Brain pericyte (primary cell): ENCODE data around the gene KYNU.
"Not testable (repeated sequence)": the region's sequence is repeated elsewhere in the genome, so short reads cannot be mapped to it uniquely, and the experiment has no call there.

Source experiments
- DNase-seq: peaks from one replicate; pipeline ENCODE4 v3.0.0-alpha.2; 2012; ENCODE audit warnings: low read depth, low spot score

Gene KYNU

DNA sequence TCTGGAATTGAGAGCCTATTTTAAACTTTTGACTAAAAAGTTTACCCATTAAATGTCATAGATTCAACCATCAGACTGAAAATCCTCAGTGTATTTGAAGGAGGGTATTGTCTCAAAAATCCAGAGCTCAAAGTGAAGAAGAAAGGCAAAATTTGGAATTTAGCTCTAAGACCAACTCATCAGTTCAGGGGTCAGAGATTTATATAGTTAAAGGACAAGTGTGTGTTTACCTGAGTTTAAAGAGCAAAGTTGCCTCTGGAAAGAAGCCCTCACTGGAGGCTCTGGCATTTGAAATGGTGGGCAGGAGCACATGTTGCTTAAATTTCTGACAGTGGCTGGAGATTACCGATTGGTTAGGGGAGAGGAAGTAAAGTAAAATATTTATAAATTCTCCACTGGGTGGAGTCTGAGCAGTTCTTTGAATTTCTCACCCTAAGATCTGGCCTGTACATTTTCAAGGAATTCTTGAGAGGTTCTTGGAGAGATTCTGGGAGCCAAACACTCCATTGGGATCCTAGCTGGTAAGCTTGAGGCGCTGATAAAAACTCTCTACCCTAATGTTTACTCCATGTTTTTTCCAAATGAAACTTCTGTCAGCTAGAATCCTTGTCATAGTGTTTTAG is at the start of gene KYNU:
KYNU (plus strand) TSS at position 449 of the 623 bp plus-strand sequence. CDS start 7,704 bp downstream, outside the sequence.
- DNase-seq = no peak

DNA sequence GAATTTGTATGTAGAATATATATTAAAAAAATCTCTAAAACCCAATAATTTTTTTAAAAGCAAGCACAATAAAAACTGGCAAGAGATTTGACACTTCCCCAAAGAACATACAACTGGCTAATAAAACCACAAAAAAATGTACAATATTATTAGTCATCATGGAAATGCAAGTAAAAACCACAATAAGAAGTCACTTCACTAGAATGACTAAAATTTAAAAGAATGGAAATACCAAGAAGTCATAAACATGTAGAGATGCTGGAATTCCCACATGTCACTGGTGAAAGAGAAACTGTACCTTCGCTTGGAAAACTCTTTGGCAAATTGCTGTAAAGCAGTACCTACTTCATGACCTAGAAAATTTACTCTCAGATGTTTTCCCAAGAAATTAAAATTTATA is 43.4 kb upstream of the KYNU start:
- no peak for DNase-seq

DNA sequence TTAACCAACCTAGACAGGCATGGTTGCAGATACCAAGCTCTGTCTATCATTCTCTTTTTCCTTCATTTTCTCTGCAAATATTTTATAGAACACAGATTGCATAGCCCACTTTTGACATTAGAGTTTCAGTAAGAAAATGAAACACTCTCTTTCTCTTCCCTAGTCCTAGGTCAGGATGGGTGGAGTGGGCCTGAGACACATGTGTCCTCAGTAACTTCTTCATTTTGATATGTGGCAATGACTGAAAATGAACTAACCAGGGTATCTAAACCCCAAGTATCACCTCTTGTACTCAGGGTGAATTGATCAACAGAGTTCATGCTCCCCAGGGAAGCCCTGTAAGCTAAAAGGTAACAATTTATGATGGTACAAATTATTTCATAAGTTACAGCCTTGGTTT is 37.0 kb upstream of the KYNU start:
- no peak for DNase-seq

DNA sequence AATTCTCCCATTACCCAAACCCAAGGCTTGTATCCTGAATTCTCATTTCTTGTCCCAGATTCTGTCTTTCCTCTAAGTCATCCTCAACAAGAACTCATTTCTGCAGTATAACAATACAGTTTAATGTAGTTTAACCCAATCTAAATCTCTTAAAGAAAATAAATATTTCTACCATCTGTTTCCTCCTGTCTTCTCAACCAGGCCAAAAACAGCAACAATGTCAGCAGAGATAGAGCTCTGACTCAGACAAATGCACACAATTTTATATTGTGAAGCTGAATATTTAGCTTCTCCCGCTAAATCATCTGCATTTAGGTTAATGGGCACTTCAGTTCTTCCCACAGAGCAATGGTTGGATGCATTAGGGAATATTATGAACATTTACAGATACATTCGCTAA is 35.7 kb upstream of the KYNU start:
- peak; percentile 7 for DNase-seq

DNA sequence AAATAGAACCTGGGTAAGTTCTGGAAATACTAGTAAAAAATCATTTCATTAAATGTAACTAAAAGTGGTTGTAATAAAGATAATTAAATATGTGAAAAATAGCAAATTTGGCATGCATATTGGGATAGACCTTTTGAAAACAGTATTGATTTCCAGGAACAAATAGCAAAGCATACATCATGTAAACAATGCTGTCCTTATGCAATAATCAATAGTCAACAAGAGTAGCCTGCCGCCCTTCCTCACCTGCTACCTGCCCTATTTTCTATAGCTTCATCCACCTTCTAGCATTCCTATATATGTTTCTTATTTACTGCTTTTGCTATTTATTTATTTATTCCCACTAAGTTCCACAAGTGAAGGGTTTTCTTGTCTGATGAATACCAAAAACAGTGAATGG is 35.1 kb upstream of the KYNU start:
- DNase-seq = no peak

DNA sequence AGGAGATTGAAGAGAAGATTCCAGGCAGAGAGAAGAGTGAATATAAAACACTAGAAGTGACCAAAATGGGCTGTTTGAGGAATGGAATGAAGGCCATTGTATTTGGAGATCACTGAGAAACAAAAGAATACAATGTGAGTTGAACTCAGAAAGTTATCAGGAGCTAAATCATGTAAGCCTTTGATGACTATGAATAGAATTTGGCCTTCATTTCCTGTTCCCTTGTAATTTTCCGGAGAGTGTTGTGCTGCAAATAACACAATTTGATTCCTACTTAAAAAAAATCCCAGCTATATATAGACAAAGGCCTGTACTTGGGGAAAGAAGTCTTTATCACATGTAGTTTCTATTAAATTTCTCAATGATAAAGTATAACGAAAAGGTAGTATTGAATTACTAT is 33.7 kb upstream of the KYNU start:
- DNase-seq = no peak

DNA sequence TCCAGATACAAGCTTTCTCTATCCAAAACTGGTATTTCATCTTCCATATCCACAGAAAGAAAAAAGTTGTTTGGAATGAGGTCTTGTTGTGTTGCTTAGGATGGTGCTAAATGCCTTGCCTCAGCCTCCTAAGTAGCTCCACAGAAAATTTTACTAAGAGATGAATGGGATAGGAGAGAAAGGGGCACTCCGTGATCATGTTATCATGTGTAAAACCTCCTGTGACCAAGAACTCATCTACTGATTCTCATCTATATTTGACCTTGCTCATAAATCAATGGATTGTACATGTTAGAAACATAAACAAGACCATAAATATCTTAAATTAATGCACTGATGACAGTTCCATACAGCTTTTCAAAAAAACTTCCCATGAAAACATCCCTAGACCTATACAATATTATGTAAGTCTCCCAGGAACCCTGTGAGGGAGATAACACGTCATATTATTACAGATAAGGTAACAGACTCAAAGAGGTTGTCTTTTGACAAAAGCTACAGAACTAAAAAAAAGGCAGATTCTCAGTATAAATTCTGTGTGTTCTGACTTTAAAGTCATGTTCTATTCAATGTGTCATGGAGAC is 29.3 kb upstream of the KYNU start:
- no peak for DNase-seq

DNA sequence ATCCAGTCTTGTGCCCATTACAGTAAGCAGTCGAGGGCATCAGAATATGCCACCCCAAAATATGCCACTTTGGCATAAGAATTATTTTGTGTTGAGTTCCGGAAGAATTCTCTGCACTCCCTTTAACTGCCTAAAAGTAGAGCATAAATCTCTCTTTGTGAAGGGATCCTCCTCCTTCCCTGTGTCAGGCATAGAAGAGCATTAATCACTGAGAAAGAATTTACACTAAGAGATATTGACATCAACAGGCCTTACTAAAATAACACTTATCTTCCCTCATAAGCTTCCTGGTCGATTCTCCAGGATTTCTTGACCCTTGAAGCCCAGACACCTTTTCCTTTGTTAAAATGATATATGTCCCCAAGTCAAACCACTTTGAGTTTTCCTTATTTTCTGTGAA is 27.6 kb upstream of the KYNU start:
- DNase-seq = no peak

DNA sequence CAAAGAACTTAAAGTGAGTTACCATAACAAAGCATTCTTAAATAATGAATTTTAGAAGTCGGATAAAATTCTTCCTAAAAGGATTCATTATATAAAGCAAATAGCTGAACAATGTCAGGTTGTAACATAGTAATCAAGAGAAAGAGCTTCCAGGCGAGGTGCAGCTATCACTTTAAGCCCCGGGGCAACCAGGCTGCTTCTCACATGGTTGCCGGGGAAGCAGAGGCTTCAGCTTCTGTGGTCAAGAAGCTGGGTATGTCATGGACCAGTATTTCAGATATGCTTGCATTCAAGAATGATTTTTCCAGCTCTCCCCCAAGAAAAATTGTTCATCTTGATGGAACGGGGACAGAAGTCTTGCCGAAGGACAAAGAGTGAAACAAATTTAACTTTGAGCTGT is 23.6 kb upstream of the KYNU start:
- DNase-seq = no peak

DNA sequence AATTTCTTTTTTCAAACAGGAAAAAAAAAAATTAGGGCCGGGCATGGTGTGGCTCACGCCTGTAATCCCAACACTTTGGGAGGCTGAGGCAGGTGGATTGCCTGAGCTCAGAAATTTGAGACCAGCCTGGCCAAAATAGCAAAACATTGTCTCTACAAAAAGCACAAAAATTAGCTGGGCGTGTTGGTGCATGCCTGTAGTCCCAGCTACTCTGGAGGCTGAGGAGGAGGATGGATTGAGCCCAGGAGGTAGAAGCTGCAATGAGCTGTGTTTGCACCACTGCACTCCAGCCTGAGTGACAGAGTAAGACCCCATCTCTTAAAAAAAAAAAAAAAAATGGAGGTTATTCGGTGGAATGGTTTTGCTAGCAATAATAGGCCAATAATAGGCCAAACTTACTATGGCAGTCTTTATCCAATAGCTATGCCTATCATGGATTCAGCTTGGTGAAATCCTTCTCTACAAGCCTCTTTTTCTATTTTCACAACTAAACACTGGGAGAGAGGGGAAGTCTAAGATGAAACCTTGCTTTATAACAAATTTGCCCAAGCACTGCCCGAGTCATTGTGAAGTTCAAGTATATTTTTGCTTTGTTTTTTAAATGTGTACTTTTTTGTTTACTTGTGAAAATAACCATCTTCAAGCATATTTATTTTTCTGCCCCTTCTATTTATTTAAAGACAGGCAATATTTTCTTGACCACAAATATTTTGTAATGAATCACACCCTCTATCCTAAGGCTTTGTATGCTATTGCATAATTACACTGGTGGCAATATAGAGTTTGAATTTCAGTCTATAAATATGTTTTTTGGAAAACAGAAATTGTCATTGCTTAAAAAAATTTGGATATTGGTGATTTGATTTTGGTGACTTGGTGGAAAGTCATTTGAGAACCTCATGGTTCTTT is 20.0 kb upstream of the KYNU start:
- DNase-seq = no peak

DNA sequence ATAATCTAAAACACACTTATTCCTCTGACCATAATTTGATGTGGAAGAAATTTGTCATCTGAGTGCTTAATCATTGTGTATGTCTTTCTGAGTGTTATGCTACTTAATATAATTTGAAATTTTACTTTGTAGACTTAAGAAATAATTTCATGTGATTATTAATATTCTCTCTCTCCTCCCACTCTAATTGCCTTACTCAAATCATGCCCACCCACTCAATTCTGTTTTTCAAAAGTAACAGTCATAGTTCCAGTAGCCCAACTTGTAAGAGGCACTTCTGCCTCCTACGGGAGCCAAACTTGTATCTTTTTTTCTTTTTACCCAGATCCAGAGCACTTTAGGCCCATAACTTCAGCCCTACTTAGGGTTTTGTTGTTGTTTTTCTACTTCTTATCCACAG is 18.5 kb upstream of the KYNU start:
- no peak for DNase-seq

DNA sequence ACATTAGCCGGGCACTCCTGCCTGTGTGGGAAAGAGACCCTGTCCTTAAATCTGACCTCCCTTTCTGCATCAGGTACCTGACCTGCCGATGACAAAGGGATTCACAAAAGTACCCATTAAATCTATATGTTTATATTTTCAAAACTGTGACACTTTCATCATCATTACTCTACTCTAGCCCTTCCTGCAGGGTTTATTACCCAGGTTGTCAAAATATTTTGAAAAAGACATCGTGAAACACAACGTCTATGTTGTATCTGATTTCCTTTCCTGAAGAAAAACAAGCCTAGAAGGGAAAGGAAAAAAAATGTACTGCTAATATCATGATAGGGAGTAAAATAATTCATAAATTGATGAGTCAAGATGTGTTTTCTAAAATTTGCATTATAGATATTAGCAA is 15.2 kb upstream of the KYNU start:
- no peak for DNase-seq

DNA sequence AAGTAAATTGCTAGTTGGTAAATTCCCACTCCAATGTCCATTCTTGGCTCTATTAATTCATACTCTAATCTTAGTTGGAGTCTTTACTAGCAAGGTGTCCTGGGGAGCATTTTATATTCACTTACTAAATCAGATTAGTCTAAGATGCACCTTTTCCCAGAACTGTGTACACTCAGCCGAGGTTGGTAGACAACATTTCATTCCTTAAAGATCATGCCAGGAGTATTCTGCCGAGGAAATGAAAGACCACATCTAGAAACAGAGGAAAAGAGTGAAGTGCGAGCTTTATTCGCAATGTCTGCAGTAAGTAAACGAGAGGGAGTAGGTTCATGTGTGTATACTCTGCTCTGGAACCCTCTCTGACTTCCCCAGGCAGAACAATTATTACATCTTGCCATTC is 14.6 kb upstream of the KYNU start:
- no peak for DNase-seq

DNA sequence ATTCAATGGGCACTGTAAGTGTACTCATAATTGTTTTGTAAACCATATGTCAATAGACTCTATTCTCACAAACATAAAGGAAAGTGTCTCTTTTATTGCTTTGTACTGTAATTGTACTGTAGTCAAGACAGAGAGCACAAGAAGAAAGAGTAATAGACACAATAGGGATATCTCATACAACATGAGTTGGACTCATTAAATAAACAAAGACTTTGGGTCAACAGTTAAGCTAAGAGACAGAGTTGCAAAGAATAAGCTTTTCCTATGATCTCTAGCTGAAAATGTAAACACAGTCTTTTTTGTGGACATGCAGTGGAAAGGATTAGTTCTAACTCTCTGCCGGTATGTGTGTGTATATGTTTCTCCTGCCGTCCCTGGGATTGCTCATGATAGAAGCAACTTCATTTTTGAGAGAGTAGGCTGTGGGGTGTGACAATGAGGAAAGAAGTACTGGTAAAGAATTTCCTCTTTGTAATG is 13.9 kb upstream of the KYNU start:
- peak; percentile 26 for DNase-seq

DNA sequence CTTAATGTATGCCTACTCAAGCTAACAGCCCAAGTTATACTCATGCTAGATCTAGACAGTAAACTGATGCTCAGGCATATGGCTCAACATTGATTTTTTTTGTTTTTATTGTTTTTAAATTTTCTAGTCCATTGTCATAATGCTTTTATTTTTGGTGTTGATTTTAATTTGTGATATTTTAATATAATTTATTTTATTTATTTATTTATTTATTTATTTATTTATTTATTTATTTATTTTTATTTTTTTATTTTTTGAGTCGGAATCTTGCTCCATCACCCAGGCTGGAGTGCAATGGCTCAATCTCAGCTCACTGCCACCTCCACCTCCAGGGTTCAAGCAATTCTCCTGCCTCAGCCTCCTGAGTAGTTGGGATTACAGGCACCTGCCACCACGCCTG is 12.9 kb upstream of the KYNU start:
- not testable (repeated sequence) for DNase-seq

DNA sequence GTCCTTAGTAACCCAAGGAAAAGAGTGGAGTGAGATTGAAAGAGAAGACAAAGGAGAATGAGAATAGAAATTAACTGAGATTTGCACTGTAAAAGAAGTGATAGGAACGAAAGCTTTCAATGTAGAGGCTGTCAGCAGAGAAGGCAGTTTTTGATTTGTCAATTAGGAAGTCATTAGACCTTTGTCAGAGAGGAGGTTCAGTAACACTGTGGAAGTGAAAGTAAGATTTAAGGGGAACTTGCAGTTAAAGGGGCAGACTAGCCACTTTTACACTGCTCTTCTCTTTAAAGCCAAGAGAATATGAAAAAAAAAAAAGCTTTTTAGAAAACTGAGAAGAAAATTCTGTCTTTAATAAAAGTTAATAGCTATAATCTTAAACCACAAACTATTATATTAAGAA is 11.5 kb upstream of the KYNU start:
- DNase-seq = no peak

DNA sequence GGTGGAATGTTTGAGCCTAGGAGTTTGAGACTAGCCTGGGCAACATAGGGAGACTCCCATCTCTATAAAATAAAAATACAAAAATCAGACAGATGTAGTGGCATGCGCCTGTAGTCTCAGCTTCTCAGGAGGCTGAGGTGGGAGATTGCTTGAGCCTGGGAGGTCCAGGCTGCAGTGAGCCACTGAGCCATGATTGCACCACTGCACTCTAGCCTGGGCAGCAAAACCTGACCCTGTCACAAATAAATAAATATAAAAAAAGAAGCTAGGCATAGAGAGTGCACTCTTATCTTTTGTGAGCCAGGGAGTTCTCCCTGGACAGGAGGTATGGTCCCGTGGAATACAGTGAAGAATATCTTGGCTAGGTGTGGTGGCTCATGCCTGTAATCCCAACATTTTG is 11.0 kb upstream of the KYNU start:
- no peak for DNase-seq

DNA sequence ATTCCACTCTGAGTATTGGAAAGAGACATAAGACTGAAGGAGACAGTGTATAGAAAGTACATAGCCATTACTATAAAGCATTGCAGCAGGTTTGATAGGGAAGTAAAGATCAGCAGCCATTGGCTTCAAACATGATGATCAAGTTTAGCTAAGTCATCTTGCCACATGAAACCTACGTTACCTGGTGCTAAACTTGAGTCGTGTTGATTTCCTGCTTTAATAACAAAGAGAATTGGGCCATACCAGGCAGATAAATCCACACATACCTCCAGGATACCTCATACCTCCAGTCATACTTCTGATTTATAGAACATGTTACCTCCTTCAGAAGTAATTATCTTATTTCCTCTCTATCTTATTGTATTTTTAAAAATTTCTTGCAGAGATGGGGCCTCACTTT is 10.3 kb upstream of the KYNU start:
- DNase-seq = no peak

DNA sequence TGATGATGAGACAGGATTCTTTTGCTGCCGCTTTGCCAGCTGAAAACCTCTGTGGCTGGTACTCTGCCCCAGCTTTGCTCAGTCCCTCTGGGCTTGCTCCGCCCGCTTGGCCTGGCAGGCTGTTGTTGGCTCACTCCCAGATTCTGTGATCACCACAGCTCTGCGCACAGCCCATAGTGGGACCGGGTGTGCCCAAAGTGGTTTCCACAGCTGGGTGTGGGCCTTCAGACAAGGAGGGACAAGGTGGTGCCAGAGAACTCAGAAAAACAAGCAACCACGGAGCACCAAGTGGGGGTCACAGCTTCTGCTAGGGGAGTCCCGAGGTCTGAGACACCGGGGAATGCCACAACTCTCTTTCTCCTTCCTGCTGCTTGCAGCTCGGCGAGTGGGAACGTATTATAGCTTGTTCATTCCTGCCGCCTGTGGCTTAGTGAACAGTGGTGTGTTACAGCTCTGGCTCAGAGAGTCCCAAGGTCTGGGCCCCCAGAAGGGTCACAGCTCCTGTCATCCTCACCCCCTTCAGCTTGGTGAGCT is 9.2 kb upstream of the KYNU start:
- DNase-seq = no peak

DNA sequence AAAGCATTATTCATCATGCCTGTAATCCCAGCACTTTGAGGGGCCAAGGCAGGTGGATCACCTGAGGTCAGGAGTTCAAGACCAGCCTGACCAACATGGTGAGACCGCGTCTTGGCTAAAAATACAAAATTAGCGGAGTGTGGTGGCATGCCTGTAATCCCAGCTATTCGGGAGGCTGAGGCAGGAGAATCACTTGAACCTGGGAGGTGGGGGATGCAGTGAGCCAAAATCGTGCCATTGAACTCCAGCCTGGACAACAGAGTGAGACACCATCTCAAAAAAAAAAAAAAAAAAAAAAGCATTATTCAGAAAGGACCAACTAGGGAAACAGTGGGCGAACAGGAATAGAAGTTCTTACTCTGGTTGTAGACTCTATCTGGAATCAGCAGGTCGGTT is 8.4 kb upstream of the KYNU start:
- not testable (repeated sequence) for DNase-seq

DNA sequence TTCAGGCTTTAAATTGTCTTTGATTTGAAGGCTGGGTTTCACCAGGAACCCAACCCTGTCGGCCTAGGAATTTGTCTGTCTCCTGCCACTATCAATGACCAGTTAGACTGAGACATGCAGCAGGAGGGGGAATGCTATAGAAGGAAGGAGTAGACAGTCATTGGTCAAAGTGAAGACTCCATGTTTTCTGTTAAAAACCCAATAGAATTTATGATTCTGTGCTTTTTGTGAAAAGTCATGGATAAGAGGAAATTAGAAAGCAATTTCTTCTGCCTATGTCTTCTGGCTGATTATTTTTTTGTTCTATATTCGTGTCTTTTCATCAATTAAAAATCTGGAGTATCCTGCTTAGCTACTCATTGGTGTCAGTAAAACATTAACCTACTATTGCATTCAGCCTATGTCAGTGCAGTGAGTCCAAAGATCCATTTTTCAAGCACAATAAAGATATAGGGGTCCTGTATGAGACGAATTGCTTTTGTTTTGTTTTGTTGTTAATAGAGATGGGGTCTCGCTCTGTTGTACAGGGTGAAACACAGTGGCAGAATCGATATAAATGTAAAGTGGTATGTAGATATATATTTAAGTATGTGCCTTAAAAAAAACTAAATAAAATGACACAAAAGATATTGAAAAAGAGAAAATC is 7.9 kb upstream of the KYNU start:
- DNase-seq = no peak

DNA sequence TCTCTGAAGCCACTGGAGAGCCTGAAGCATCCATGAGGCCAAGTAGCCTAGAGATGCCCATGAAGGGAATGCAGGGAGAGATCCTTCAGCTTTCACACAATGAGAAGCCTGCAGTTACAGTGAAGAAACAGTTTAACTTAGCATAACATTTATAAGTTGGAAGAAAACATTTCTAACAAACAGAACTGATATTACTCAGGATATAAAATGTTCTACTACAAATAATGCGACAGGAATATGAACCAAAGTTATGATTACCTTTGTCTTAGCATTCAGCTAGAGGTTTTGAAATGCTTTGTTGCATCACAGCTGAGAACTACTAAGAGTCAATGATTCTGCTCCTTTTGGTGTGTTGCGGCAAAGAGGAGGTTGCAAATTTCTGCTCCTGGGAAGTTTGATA is 6.9 kb upstream of the KYNU start:
- DNase-seq = no peak
